Activated CD8-positive, alpha-beta memory T cell treated with anti-CD3 and anti-CD28 coated beads, Interleukin-2, amount 50 U/mL, for 48 hours (primary cell): ENCODE data around the gene NKD1.

ENCODE experiments used
- DNase-seq: peaks from one replicate; pipeline ENCODE4 v3.0.0-alpha.2; 2020

The NKD1 gene

GRCh38 chr16:50631985-50632576 is 83.9 kb downstream of the NKD1 start:
- DNase-seq: no peak

GRCh38 chr16:50632927-50633800 is 85.0 kb downstream of the NKD1 start:
- DNase-seq: no peak

- no peak for DNase-seq
These were observed 85.9 kb downstream of the NKD1 start for GRCh38 chr16:50634090-50634489.

- no peak for DNase-seq
These were observed 86.8 kb downstream of the NKD1 start for GRCh38 chr16:50634947-50635346.

- DNase-seq: no peak
These were observed 87.6 kb downstream of the NKD1 start for GRCh38 chr16:50635505-50636392.

GRCh38 chr16:50636753-50637374 is 88.7 kb downstream of the NKD1 start:
- no peak for DNase-seq

GRCh38 chr16:50637716-50638602 is 89.8 kb downstream of the NKD1 start:
- DNase-seq: no peak

- DNase-seq: no peak
These were observed 90.8 kb downstream of the NKD1 start for GRCh38 chr16:50638816-50639670.

GRCh38 chr16:50640391-50640790 is 92.2 kb downstream of the NKD1 start:
- DNase-seq: no peak

- no peak for DNase-seq
These were observed 93.0 kb downstream of the NKD1 start for GRCh38 chr16:50640919-50641817.

GRCh38 chr16:50641818-50642187 is 93.6 kb downstream of the NKD1 start:
- no peak for DNase-seq

- no peak for DNase-seq
These were observed 94.2 kb downstream of the NKD1 start for GRCh38 chr16:50642349-50642748.

- DNase-seq: no peak
These were observed 95.0 kb downstream of the NKD1 start for GRCh38 chr16:50643192-50643591.

- DNase-seq: no peak
These were observed 96.0 kb downstream of the NKD1 start for GRCh38 chr16:50644245-50644644.

- DNase-seq: no peak
These were observed 96.5 kb downstream of the NKD1 start for GRCh38 chr16:50644729-50645128.

GRCh38 chr16:50645563-50646220 is 97.5 kb downstream of the NKD1 start:
- no peak for DNase-seq

- DNase-seq: no peak
These were observed 98.1 kb downstream of the NKD1 start for GRCh38 chr16:50646345-50646744.

- no peak for DNase-seq
These were observed 103.7 kb downstream of the NKD1 start for GRCh38 chr16:50651835-50652438.
